Caco-2 (cell line): Measurements from ENCODE around the gene LRP1B. TPM values are rescaled to one million over a fixed set of nuclear protein-coding genes. Genes with fewer than 3 reads are reported as not detected.

Experiments
- BruUV-seq: library from RNA; stranded (reverse); fragments of 400-500 nt; replicated peaks from 2 replicates; lab custom pipeline; 2021; lab: Mats Ljungman, UMichigan
- CTCF ChIA-PET: fragments of 300-600 bp; sonication (Branson Sonifier 250); formaldehyde crosslinking; loops from one replicate; lab custom pipeline; 2022; ENCODE audit warnings: antibody characterized with exemption; lab: Charles Lee
- POLR2A ChIA-PET: fragments of 300-600 bp; sonication (Branson Sonifier 250); formaldehyde crosslinking; loops from one replicate; lab custom pipeline; 2022; ENCODE audit warnings: antibody characterized with exemption; lab: Charles Lee
- DNase-seq, 2 experiments: peaks; one replicate each; pipeline versions ENCODE4 v3.0.0 to v3.0.0-alpha.2; 2020 to 2022
- H3K27me3 ChIP-seq: replicated peaks from 2 replicates; pipeline ENCODE4 v1.6.0; 2011; ENCODE audit warnings: low read length; ENCODE audit not compliant: control insufficient read depth, insufficient read depth
- H3K36me3 ChIP-seq: 2 replicates; pipeline ENCODE4 v1.5.1; 2011; ENCODE audit warnings: low read length; ENCODE audit not compliant: control insufficient read depth, insufficient read depth
- H3K4me1 ChIP-seq: fragments of 250-450 bp; sonication (Bioruptor Pico); 2 replicates; pipeline ENCODE4 v1.5.1; 2020; ENCODE audit warnings: mild to moderate bottlenecking
- H3K4me3 ChIP-seq: 2 replicates; pipeline ENCODE4 v1.5.1; 2011; ENCODE audit warnings: low read depth, mild to moderate bottlenecking, control low read depth, low read length
- H3K9me3 ChIP-seq: fragments of 250-450 bp; sonication (Bioruptor Pico); 2 replicates; pipeline ENCODE4 v1.5.1; 2020; ENCODE audit warnings: mild to moderate bottlenecking, moderate library complexity
- H3K27ac Mint-ChIP-seq: one replicate; pipeline ENCODE4 v1.8.0; 2022; ENCODE audit warnings: mixed read lengths; ENCODE audit not compliant: unreplicated experiment
- H3K27me3 Mint-ChIP-seq: one replicate; pipeline ENCODE4 v1.8.0; 2022; ENCODE audit warnings: mixed read lengths; ENCODE audit not compliant: insufficient read depth, unreplicated experiment
- H3K36me3 Mint-ChIP-seq: one replicate; pipeline ENCODE4 v1.8.0; 2022; ENCODE audit warnings: mild to moderate bottlenecking, mixed read lengths; ENCODE audit not compliant: insufficient read depth, unreplicated experiment
- H3K4me1 Mint-ChIP-seq: one replicate; pipeline ENCODE4 v1.8.0; 2022; ENCODE audit warnings: low read depth, mixed read lengths; ENCODE audit not compliant: unreplicated experiment
- H3K4me3 Mint-ChIP-seq: one replicate; pipeline ENCODE4 v1.8.0; 2022; ENCODE audit warnings: mild to moderate bottlenecking, moderate library complexity, mixed read lengths; ENCODE audit not compliant: unreplicated experiment
- H3K9me3 Mint-ChIP-seq: one replicate; pipeline ENCODE4 v1.8.0; 2022; ENCODE audit warnings: mixed read lengths; ENCODE audit not compliant: unreplicated experiment
- CTCF ChIP-seq, 2 experiments: fragments of 200-600 bp in 1 of 2; IDR thresholded peaks; 1 replicate in 1 of 2; 2 replicates in 1 of 2; pipeline versions ENCODE4 v1.5.1 to v1.8.0; 2011 to 2022; ENCODE audit warnings: antibody characterized with exemption in 1 of 2, control low read depth in 1 of 2, inconsistent platforms in 1 of 2, low read depth in 1 of 2, low read length in 1 of 2, mild to moderate bottlenecking in 1 of 2, moderate library complexity in 1 of 2; ENCODE audit not compliant: insufficient read depth in 1 of 2, severe bottlenecking in 1 of 2, unreplicated experiment in 1 of 2
- intact Hi-C: fragments of 100-400 bp; cut with micrococcal nuclease; formaldehyde crosslinking; loops from one replicate; pipeline ENCODE4 v1.10.0; 2022; ENCODE audit not compliant: unreplicated experiment
- total RNA-seq: library from RNA; stranded (reverse); gene quantifications from 2 replicates; pipeline ENCODE4 v1.2.3, GENCODE V29; 2022

LRP1B gene
- total RNA-seq, 1 experiment from 2014 or later: not detected

GRCh38 chr2:141103216-141103615 is 1027.6 kb downstream of the LRP1B start:
- no peak overlapping the region for H3K27ac Mint-ChIP-seq
- no peaks in the 10 kb centered on the region for H3K27me3 ChIP-seq
- CTCF ChIA-PET: no interaction called here
- TF ChIP-seq CTCF (IDR thresholded peaks at IDR 0.05; ENCODE audit: insufficient read depth in 1 of 2, low read depth in 1 of 2, low read length in 1 of 2, severe bottlenecking in 1 of 2, unreplicated experiment in 1 of 2): no peak
- POLR2A ChIA-PET: no interaction called here
- no peaks in the 10 kb centered on the region for H3K27me3 Mint-ChIP-seq
- peaks cover 6% of the 10 kb centered on the region; the same call in 1 of the 2 replicates for H3K4me1 ChIP-seq
- H3K36me3 Mint-ChIP-seq: no peaks in the 10 kb centered on the region
- BruUV-seq: no TSS peak
- no peaks in the 10 kb centered on the region; the same call in 1 of the 2 replicates for H3K9me3 ChIP-seq
- intact Hi-C loops: loop anchor here (10.0 kb wide), 1 partner anchor 292 kb away; no protein-coding TSS in a partner anchor
- no peak overlapping the region for H3K4me3 Mint-ChIP-seq
- no peaks in the 10 kb centered on the region for H3K9me3 Mint-ChIP-seq
- no peaks in the 10 kb centered on the region for H3K4me1 Mint-ChIP-seq
- no peak for DNase-seq
- H3K4me3 ChIP-seq: no peak overlapping the region
- no peaks in the 10 kb centered on the region for H3K36me3 ChIP-seq

- Mint-ChIP-seq H3K4me3 (no peak overlapping the region), H3K4me1 (no peaks in the 10 kb centered on the region), H3K36me3 (no peaks in the 10 kb centered on the region), H3K27me3 (peaks cover 5% of the 10 kb centered on the region), H3K27ac (no peak overlapping the region), H3K9me3 (no peaks in the 10 kb centered on the region)
- H3K36me3 ChIP-seq: no peaks in the 10 kb centered on the region
- no peaks in the 10 kb centered on the region for H3K4me1 ChIP-seq
- intact Hi-C loops: no loop called here
- DNase-seq: no peak
- H3K4me3 ChIP-seq: no peak overlapping the region
- H3K27me3 ChIP-seq: no peaks in the 10 kb centered on the region
- TF ChIP-seq CTCF (IDR thresholded peaks at IDR 0.05; ENCODE audit: insufficient read depth in 1 of 2, low read depth in 1 of 2, low read length in 1 of 2, severe bottlenecking in 1 of 2, unreplicated experiment in 1 of 2): no peak
- ChIA-PET CTCF (no interaction called here), POLR2A (no interaction called here)
- no TSS peak for BruUV-seq
- H3K9me3 ChIP-seq: no peaks in the 10 kb centered on the region
These were observed 1051.6 kb downstream of the LRP1B start for GRCh38 chr2:141079231-141079630.

GRCh38 chr2:141075753-141076152 is 1055.1 kb downstream of the LRP1B start:
- CTCF ChIA-PET: no interaction called here
- BruUV-seq: no TSS peak

More at GRCh38 chr2:141075753-141076152, 1055.1 kb downstream of the LRP1B start:
- POLR2A ChIA-PET: no interaction called here
- no peak for TF ChIP-seq CTCF (IDR thresholded peaks at IDR 0.05; ENCODE audit: insufficient read depth in 1 of 2, low read depth in 1 of 2, low read length in 1 of 2, severe bottlenecking in 1 of 2, unreplicated experiment in 1 of 2)
- Mint-ChIP-seq H3K27me3 (peaks cover 3% of the 10 kb centered on the region), H3K36me3 (no peaks in the 10 kb centered on the region), H3K4me3 (no peak overlapping the region), H3K27ac (no peak overlapping the region), H3K9me3 (no peaks in the 10 kb centered on the region), H3K4me1 (no peaks in the 10 kb centered on the region)
- Histone ChIP-seq H3K4me1 (no peaks in the 10 kb centered on the region), H3K4me3 (no peak overlapping the region), H3K27me3 (no peaks in the 10 kb centered on the region), H3K36me3 (no peaks in the 10 kb centered on the region), H3K9me3 (no peaks in the 10 kb centered on the region)
- intact Hi-C loops: no loop called here
- DNase-seq: no peak
